ENCODE data around the gene STAM. TPM values are rescaled to one million over a fixed set of nuclear protein-coding genes. Genes with fewer than 3 reads are reported as not detected.

The STAM gene
- polyA plus RNA-seq, 1 of the 3 experiments (the other 2 are of a cell fraction) = 19.1 TPM

DNA sequence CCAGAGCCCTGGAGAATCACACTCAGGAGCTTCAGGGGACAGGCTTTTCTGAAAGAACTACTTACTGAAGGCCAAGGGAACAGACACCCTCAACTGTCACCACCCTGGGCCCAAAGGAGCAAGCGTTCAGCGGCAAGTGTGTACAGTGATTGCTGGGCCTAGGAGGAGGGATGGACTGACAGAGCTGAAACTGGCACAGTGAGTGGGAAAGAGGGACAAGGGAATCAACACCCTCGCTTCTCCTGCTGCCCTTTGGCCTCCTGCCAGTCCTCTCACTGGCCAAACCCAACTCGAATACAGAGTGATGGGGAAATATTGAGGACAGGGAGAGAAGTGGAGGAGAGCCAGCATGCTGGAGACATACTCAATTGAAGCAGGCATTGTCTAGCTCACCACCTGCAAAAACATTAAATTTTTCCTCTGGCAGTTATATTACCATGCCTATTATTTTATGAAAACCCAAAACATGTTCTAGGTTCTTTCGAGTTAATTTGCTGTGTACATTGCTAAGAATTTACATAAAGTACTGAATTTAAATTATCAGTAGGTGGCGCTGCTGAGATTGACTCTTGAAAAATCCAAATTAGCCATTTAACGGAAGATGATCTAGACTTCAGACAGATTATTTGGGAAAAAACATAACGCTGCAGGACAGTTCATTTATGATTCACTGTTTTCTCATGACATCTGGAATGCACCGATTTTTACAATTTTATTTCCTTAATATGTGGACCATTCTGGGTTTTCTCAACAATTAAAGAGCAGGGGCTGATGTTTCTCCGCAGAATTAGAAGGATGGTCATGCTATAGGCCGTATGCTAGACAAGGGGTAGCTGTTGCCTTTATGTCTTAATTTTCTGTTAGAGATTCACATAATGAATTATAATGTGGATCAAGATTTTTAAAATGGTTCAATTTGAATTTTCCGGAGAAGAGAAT is 93.3 kb downstream of the STAM start:
- Histone ChIP-seq H3K9ac (no peak overlapping the region), H3K79me2 (ENCODE audit: insufficient read depth) (no peaks in the 10 kb centered on the region), H3F3A (replicated peaks; ENCODE audit: insufficient read depth) (no peaks in the 10 kb centered on the region), H3K9me2 (no peaks in the 10 kb centered on the region), H3K4me1 (ENCODE audit: control insufficient read depth in 1 of 2, insufficient read depth in 2 of 2, low read depth in 1 of 2, low read length in 1 of 2) (no peaks in the 10 kb centered on the region), H3K4me2 (no peak overlapping the region), H3K9me3 (no peaks in the 10 kb centered on the region), H3K27ac (ENCODE audit: low read depth in 2 of 2, low read length in 1 of 2) (no peak overlapping the region), H3K27me3 (ENCODE audit: insufficient read depth) (no peaks in the 10 kb centered on the region), H4K20me1 (ENCODE audit: insufficient read depth) (no peaks in the 10 kb centered on the region), H3K4me3 (ENCODE audit: low read depth in 2 of 2, low read length in 1 of 2) (no peak overlapping the region; a peak in 1 of 4 replicates), H2AFZ (ENCODE audit: low read depth) (no peak overlapping the region), H3K36me3 (replicated peaks in 1 of 2; ENCODE audit: control insufficient read depth in 1 of 2, insufficient read depth in 2 of 2, low read length in 1 of 2) (no peaks in the 10 kb centered on the region)
- 52% methylated on average over 12 of the region's 12 CpGs for WGBS (ENCODE audit: low lambda C conversion rate)
- ChIA-PET CTCF (interaction anchor here (0.6 to 2.7 kb wide), 28 partner anchors 8 to 501 kb away, joined by 3 to 10 read pairs (median 4); no protein-coding TSS in a partner anchor), POLR2A (no interaction called here)
- TF ChIP-seq RAD21 (IDR thresholded peaks at IDR 0.05; ENCODE audit: low read length) (peak; percentile 65), RCOR1 (IDR thresholded peaks at IDR 0.05; ENCODE audit: low read length) (no peak), POLR2AphosphoS5 (IDR thresholded peaks at IDR 0.05; ENCODE audit: low read depth, low read length) (no peak), MEF2A (IDR thresholded peaks at IDR 0.05; ENCODE audit: borderline replicate concordance, low read depth) (no peak), SMC3 (IDR thresholded peaks at IDR 0.05; ENCODE audit: low read depth, low read length) (peak; percentile 39; the same call in 1 of the 2 replicates), YY1 (IDR thresholded peaks at IDR 0.05; ENCODE audit: low read depth) (no peak), CHD2 (IDR thresholded peaks at IDR 0.05; ENCODE audit: low read length, partially characterized antibody) (no peak)
- TF ChIP-seq, protein P1, sequence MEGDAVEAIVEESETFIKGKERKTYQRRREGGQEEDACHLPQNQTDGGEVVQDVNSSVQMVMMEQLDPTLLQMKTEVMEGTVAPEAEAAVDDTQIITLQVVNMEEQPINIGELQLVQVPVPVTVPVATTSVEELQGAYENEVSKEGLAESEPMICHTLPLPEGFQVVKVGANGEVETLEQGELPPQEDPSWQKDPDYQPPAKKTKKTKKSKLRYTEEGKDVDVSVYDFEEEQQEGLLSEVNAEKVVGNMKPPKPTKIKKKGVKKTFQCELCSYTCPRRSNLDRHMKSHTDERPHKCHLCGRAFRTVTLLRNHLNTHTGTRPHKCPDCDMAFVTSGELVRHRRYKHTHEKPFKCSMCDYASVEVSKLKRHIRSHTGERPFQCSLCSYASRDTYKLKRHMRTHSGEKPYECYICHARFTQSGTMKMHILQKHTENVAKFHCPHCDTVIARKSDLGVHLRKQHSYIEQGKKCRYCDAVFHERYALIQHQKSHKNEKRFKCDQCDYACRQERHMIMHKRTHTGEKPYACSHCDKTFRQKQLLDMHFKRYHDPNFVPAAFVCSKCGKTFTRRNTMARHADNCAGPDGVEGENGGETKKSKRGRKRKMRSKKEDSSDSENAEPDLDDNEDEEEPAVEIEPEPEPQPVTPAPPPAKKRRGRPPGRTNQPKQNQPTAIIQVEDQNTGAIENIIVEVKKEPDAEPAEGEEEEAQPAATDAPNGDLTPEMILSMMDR (IDR thresholded peaks at IDR 0.05) = peak; percentile 81
- DNase-seq = peak; percentile 29

DNA sequence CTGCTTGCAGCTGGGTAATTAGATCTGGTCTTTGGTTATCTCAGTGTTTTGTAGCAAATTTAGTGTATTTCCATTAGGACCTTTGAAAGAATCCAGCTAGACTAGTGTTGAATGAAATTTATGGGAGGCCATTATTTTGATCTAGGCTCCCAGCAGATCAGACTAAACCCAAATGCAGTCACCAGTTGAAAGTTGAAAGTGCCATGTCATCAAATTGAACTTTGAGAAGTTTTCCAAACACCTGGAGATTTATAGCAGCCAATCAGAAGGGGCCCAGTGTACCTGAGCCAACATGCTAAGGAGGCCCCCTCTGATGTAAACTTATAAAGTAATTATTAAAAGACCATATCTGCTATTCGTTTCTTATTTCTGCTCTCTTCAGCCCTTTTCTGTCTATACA is 96.7 kb downstream of the STAM start:
- H3K9me3 ChIP-seq = no peaks in the 10 kb centered on the region
- POLR2A ChIA-PET = no interaction called here

More for the DNA sequence above, 96.7 kb downstream of the STAM start:
- Histone ChIP-seq H3K4me2 (no peak overlapping the region), H3K9me2 (no peaks in the 10 kb centered on the region), H3K27me3 (ENCODE audit: insufficient read depth) (no peaks in the 10 kb centered on the region), H3K9ac (no peak overlapping the region), H2AFZ (ENCODE audit: low read depth) (no peak overlapping the region), H3K4me1 (ENCODE audit: control insufficient read depth in 1 of 2, insufficient read depth in 2 of 2, low read depth in 1 of 2, low read length in 1 of 2) (no peaks in the 10 kb centered on the region), H3K79me2 (ENCODE audit: insufficient read depth) (no peaks in the 10 kb centered on the region), H3K4me3 (ENCODE audit: low read depth in 2 of 2, low read length in 1 of 2) (no peak overlapping the region), H4K20me1 (ENCODE audit: insufficient read depth) (no peaks in the 10 kb centered on the region), H3K27ac (ENCODE audit: low read depth in 2 of 2, low read length in 1 of 2) (no peak overlapping the region), H3F3A (replicated peaks; ENCODE audit: insufficient read depth) (no peaks in the 10 kb centered on the region), H3K36me3 (replicated peaks in 1 of 2; ENCODE audit: control insufficient read depth in 1 of 2, insufficient read depth in 2 of 2, low read length in 1 of 2) (no peaks in the 10 kb centered on the region)
- 68% methylated on average over 1 of the region's 1 CpG for WGBS (ENCODE audit: low lambda C conversion rate)
- CTCF ChIA-PET = no interaction called here
- no peak for DNase-seq
- TF ChIP-seq, protein P2, sequence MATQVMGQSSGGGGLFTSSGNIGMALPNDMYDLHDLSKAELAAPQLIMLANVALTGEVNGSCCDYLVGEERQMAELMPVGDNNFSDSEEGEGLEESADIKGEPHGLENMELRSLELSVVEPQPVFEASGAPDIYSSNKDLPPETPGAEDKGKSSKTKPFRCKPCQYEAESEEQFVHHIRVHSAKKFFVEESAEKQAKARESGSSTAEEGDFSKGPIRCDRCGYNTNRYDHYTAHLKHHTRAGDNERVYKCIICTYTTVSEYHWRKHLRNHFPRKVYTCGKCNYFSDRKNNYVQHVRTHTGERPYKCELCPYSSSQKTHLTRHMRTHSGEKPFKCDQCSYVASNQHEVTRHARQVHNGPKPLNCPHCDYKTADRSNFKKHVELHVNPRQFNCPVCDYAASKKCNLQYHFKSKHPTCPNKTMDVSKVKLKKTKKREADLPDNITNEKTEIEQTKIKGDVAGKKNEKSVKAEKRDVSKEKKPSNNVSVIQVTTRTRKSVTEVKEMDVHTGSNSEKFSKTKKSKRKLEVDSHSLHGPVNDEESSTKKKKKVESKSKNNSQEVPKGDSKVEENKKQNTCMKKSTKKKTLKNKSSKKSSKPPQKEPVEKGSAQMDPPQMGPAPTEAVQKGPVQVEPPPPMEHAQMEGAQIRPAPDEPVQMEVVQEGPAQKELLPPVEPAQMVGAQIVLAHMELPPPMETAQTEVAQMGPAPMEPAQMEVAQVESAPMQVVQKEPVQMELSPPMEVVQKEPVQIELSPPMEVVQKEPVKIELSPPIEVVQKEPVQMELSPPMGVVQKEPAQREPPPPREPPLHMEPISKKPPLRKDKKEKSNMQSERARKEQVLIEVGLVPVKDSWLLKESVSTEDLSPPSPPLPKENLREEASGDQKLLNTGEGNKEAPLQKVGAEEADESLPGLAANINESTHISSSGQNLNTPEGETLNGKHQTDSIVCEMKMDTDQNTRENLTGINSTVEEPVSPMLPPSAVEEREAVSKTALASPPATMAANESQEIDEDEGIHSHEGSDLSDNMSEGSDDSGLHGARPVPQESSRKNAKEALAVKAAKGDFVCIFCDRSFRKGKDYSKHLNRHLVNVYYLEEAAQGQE (IDR thresholded peaks at IDR 0.05; ENCODE audit: low read depth, low read length) = no peak
- TF ChIP-seq NRF1 (IDR thresholded peaks at IDR 0.05; ENCODE audit: low read depth, low read length) (no peak), MXI1 (IDR thresholded peaks at IDR 0.05; ENCODE audit: low read depth, low read length) (no peak), SMC3 (IDR thresholded peaks at IDR 0.05; ENCODE audit: low read depth, low read length) (no peak), RFX5 (IDR thresholded peaks at IDR 0.05; ENCODE audit: low read length) (no peak), CHD2 (IDR thresholded peaks at IDR 0.05; ENCODE audit: low read length, partially characterized antibody) (no peak), JUND (IDR thresholded peaks at IDR 0.05) (no peak), EZH2phosphoT487 (IDR thresholded peaks at IDR 0.05; ENCODE audit: borderline replicate concordance, low read depth) (no peak), TEAD4 (IDR thresholded peaks at IDR 0.05; ENCODE audit: borderline replicate concordance, insufficient read depth) (no peak), FOXM1 (IDR thresholded peaks at IDR 0.05; ENCODE audit: low read depth) (no peak), RAD21 (IDR thresholded peaks at IDR 0.05; ENCODE audit: low read length) (no peak), POLR2AphosphoS5 (IDR thresholded peaks at IDR 0.05; ENCODE audit: low read depth, low read length) (no peak), GABPA (IDR thresholded peaks at IDR 0.05; ENCODE audit: low read depth) (no peak), FOXJ3 (CRISPR knock-in tag; IDR thresholded peaks at IDR 0.05) (no peak)
- TF ChIP-seq, protein P3, sequence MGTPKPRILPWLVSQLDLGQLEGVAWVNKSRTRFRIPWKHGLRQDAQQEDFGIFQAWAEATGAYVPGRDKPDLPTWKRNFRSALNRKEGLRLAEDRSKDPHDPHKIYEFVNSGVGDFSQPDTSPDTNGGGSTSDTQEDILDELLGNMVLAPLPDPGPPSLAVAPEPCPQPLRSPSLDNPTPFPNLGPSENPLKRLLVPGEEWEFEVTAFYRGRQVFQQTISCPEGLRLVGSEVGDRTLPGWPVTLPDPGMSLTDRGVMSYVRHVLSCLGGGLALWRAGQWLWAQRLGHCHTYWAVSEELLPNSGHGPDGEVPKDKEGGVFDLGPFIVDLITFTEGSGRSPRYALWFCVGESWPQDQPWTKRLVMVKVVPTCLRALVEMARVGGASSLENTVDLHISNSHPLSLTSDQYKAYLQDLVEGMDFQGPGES (IDR thresholded peaks at IDR 0.05; ENCODE audit: low read depth, low read length) = no peak

All from SK-N-SH (cell line).